CD4-positive, alpha-beta T cell (primary cell): ENCODE results near the gene LMF1. TPM values are rescaled to one million over a fixed set of nuclear protein-coding genes. Genes with fewer than 3 reads are reported as not detected.

Experiments
- ATAC-seq: fragments of 200-7000 bp; cut with Tn5 transposase; one replicate; pipeline ENCODE4 v1.10.0; 2022; ENCODE audit warnings: mild to moderate bottlenecking; ENCODE audit not compliant: poor library complexity
- CTCF ChIA-PET: fragments of 350-600 bp; sonication (Branson Sonifier 250); formaldehyde crosslinking; loops from one replicate; lab custom pipeline; 2021; ENCODE audit warnings: antibody characterized with exemption, inconsistent platforms; lab: Charles Lee
- POLR2A ChIA-PET: fragments of 350-600 bp; sonication (Branson Sonifier 250); formaldehyde crosslinking; loops from one replicate; lab custom pipeline; 2021; ENCODE audit warnings: antibody characterized with exemption, inconsistent platforms; lab: Charles Lee
- DNase-seq, 14 experiments: peaks; one replicate each; pipeline ENCODE4 v3.0.0-alpha.2; 2013 to 2020; ENCODE audit warnings: mixed read lengths in 2 of 14
- H3K27ac ChIP-seq, 2 donors: one replicate each; pipeline versions ENCODE4 v1.5.1 to v1.7.0; 2013; ENCODE audit warnings: low read length in 2 of 2, low read depth in 1 of 2, mild to moderate bottlenecking in 1 of 2
- H3K27me3 ChIP-seq, 2 experiments: 1 replicate in 1 of 2; 2 replicates in 1 of 2; pipeline versions ENCODE4 v1.6.1 to v1.7.0; 2013; ENCODE audit warnings: low read length in 2 of 2, control low read depth in 1 of 2, mild to moderate bottlenecking in 1 of 2, moderate library complexity in 1 of 2; ENCODE audit not compliant: insufficient read depth in 2 of 2, control insufficient read depth in 1 of 2
- H3K36me3 ChIP-seq: one replicate; pipeline ENCODE4 v1.6.1; 2013; ENCODE audit warnings: low read length, control low read depth; ENCODE audit not compliant: insufficient read depth
- H3K4me1 ChIP-seq: one replicate; pipeline ENCODE4 v1.6.1; 2013; ENCODE audit warnings: low read length, control low read depth; ENCODE audit not compliant: insufficient read depth
- H3K4me3 ChIP-seq: one replicate; pipeline ENCODE4 v1.5.1; 2013; ENCODE audit warnings: mild to moderate bottlenecking, low read length, moderate library complexity
- H3K9me3 ChIP-seq, 2 experiments: 1 replicate in 1 of 2; 2 replicates in 1 of 2; pipeline versions ENCODE4 v1.6.1 to v1.7.0; 2013; ENCODE audit warnings: low read length in 2 of 2, mild to moderate bottlenecking in 2 of 2, control low read depth in 1 of 2, moderate library complexity in 1 of 2; ENCODE audit not compliant: control insufficient read depth in 1 of 2, insufficient read depth in 1 of 2
- H3K27ac Mint-ChIP-seq: one replicate; pipeline ENCODE4 v1.8.0; 2020; ENCODE audit warnings: mixed read lengths
- H3K27me3 Mint-ChIP-seq: one replicate; pipeline ENCODE4 v1.8.0; 2021; ENCODE audit warnings: mixed read lengths
- H3K36me3 Mint-ChIP-seq: one replicate; pipeline ENCODE4 v1.8.0; 2021; ENCODE audit warnings: low read depth, mixed read lengths
- H3K4me1 Mint-ChIP-seq: one replicate; pipeline ENCODE4 v1.8.0; 2021; ENCODE audit warnings: low read depth, mixed read lengths
- H3K4me3 Mint-ChIP-seq: one replicate; pipeline ENCODE4 v1.8.0; 2020; ENCODE audit warnings: mild to moderate bottlenecking, mixed read lengths
- H3K9me3 Mint-ChIP-seq: one replicate; pipeline ENCODE4 v1.8.0; 2020; ENCODE audit warnings: mixed read lengths
- CTCF ChIP-seq: fragments of 200-600 bp; IDR thresholded peaks from one replicate; pipeline ENCODE4 v1.8.0; 2022; ENCODE audit warnings: antibody characterized with exemption, mild to moderate bottlenecking
- intact Hi-C, 2 experiments: fragments of 100-400 bp; cut with DNase I in 1 of 2; cut with micrococcal nuclease in 1 of 2; formaldehyde crosslinking; loops; one replicate each; pipeline versions ENCODE4 v1.15.1 to v1.9.0; 2023 to 2025; cut with DNase I, micrococcal nuclease
- total RNA-seq, 174 experiments: library from RNA in 2 of 174; stranded (reverse) in 2 of 174; gene quantifications; one replicate each; pipeline ENCODE4 v1.2.3 and lab custom pipeline; 2021 to 2026

Gene LMF1
- total RNA-seq, 2 experiments from 2014 or later: 26.8 to 27.6 TPM

GRCh38 chr16:966035-966434 is 4.7 kb downstream of the LMF1 start:
- peaks cover 52% of the 10 kb centered on the region for H3K4me1 Mint-ChIP-seq
- H3K27ac Mint-ChIP-seq: no peak overlapping the region
- TF ChIP-seq CTCF: no peak
- ChIA-PET CTCF (no interaction called here), POLR2A (interaction anchor here (1.5 to 4.1 kb wide), 2 partner anchors 15 to 32 kb away, joined by 4 to 49 read pairs; partner anchors contain the start of gene SOX8)
- peaks cover 14% of the 10 kb centered on the region for H3K36me3 ChIP-seq
- peaks cover 0 to 9% of the 10 kb centered on the region in 2 experiments for H3K9me3 ChIP-seq
- H3K27me3 ChIP-seq: no peaks in the 10 kb centered on the region
- no peaks in the 10 kb centered on the region for H3K27me3 Mint-ChIP-seq
- ATAC-seq (no peak), DNase-seq (peak in 1 of 14 experiments; percentile 16)
- peaks cover 53% of the 10 kb centered on the region for H3K4me1 ChIP-seq
- no peak overlapping the region for H3K4me3 Mint-ChIP-seq
- no peaks in the 10 kb centered on the region for H3K9me3 Mint-ChIP-seq
- no peak overlapping the region for H3K4me3 ChIP-seq
- peaks cover 35% of the 10 kb centered on the region for H3K36me3 Mint-ChIP-seq
- intact Hi-C loops: no loop called here
- H3K27ac ChIP-seq: no peak overlapping the region

- no peak for ATAC-seq
- Histone ChIP-seq H3K27ac (peak overlapping the region; percentile 32 to 61), H3K36me3 (peaks cover 14% of the 10 kb centered on the region), H3K9me3 (peaks cover 0 to 9% of the 10 kb centered on the region in 2 experiments), H3K4me3 (no peak overlapping the region), H3K4me1 (peaks cover 52% of the 10 kb centered on the region), H3K27me3 (no peaks in the 10 kb centered on the region)
- no peak for TF ChIP-seq CTCF
- H3K36me3 Mint-ChIP-seq: peaks cover 35% of the 10 kb centered on the region
- peak overlapping the region; percentile 84 for H3K27ac Mint-ChIP-seq
- intact Hi-C loops: no loop called here
- POLR2A ChIA-PET: interaction anchor here (1.1 to 4.1 kb wide), 3 partner anchors 16 to 246 kb away, joined by 3 to 49 read pairs (median 4); partner anchors contain the start of gene SOX8
- no peaks in the 10 kb centered on the region for H3K9me3 Mint-ChIP-seq
- CTCF ChIA-PET: no interaction called here
- DNase-seq: peak in 1 of 14 experiments; percentile 10
- H3K4me1 Mint-ChIP-seq: peaks cover 52% of the 10 kb centered on the region
- no peaks in the 10 kb centered on the region for H3K27me3 Mint-ChIP-seq
- peak overlapping the region; percentile 11 for H3K4me3 Mint-ChIP-seq
These were observed 5.3 kb downstream of the LMF1 start for GRCh38 chr16:965487-965886.

- Histone ChIP-seq H3K36me3 (peaks cover 14% of the 10 kb centered on the region), H3K27ac (peak overlapping the region; percentile 32 to 61), H3K4me3 (peak overlapping the region; percentile 49), H3K9me3 (peaks cover 0 to 9% of the 10 kb centered on the region in 2 experiments), H3K4me1 (peaks cover 50% of the 10 kb centered on the region), H3K27me3 (no peaks in the 10 kb centered on the region)
- Mint-ChIP-seq H3K4me1 (peaks cover 52% of the 10 kb centered on the region), H3K9me3 (no peaks in the 10 kb centered on the region), H3K27me3 (no peaks in the 10 kb centered on the region), H3K27ac (peak overlapping the region; percentile 84), H3K4me3 (peak overlapping the region; percentile 81), H3K36me3 (peaks cover 35% of the 10 kb centered on the region)
- CTCF ChIA-PET: interaction anchor here (1.1 to 1.3 kb wide), 2 partner anchors 31 to 33 kb away, joined by 3 to 5 read pairs; no protein-coding TSS in a partner anchor
- POLR2A ChIA-PET: interaction anchor here (0.9 to 4.1 kb wide), 6 partner anchors 16 to 270 kb away, joined by 3 to 49 read pairs (median 4); partner anchors contain the start of gene SOX8
- TF ChIP-seq CTCF: no peak
- intact Hi-C loops: no loop called here
- DNase-seq (no peak), ATAC-seq (no peak)
These were observed 5.8 kb downstream of the LMF1 start for GRCh38 chr16:965036-965395.
